Loucy (cell line): Measurements from ENCODE around the gene SELENOP.

Experiments used
- H2AFZ ChIP-seq: fragments of 200-600 bp; sonication (generic); 2 replicates; pipeline ENCODE4 v1.6.0; 2016; ENCODE audit warnings: antibody characterized with exemption, mild to moderate bottlenecking, low read length, moderate library complexity
- H3F3A ChIP-seq: fragments of 200-600 bp; 2 replicates; pipeline ENCODE4 v1.6.0; 2016; ENCODE audit warnings: antibody characterized with exemption, low read depth, mild to moderate bottlenecking
- H3K27me3 ChIP-seq: fragments of 200-600 bp; sonication (generic); 2 replicates; pipeline ENCODE4 v1.6.1; 2014; ENCODE audit warnings: low read length, mild to moderate bottlenecking; ENCODE audit not compliant: insufficient read depth, poor library complexity, severe bottlenecking
- H3K36me3 ChIP-seq: fragments of 200-600 bp; sonication (generic); 2 replicates; pipeline ENCODE4 v1.6.1; 2016; ENCODE audit warnings: low read length; ENCODE audit not compliant: insufficient read depth
- H3K4me1 ChIP-seq: fragments of 200-600 bp; sonication (generic); 2 replicates; pipeline ENCODE4 v1.5.1; 2014; ENCODE audit warnings: low read length, mild to moderate bottlenecking; ENCODE audit not compliant: insufficient read depth, poor library complexity, severe bottlenecking
- H3K4me2 ChIP-seq: fragments of 200-600 bp; sonication (generic); 2 replicates; pipeline ENCODE4 v1.6.0; 2014; ENCODE audit warnings: antibody characterized with exemption, low read length, low read depth, mild to moderate bottlenecking; ENCODE audit not compliant: poor library complexity, severe bottlenecking
- H3K4me3 ChIP-seq: fragments of 200-600 bp; sonication (generic); 2 replicates; pipeline ENCODE4 v1.5.1; 2014; ENCODE audit warnings: low read length, mild to moderate bottlenecking, mixed read lengths; ENCODE audit not compliant: poor library complexity, severe bottlenecking
- H3K79me2 ChIP-seq: fragments of 200-600 bp; sonication (generic); 2 replicates; pipeline ENCODE4 v1.6.1; 2014; ENCODE audit warnings: low read length; ENCODE audit not compliant: insufficient read depth
- H3K9ac ChIP-seq: fragments of 200-600 bp; sonication (generic); 2 replicates; pipeline ENCODE4 v1.6.0; 2014; ENCODE audit warnings: mild to moderate bottlenecking, low read depth, low read length, moderate library complexity; ENCODE audit not compliant: poor library complexity, severe bottlenecking
- H3K9me2 ChIP-seq: fragments of 200-600 bp; sonication (generic); replicated peaks from 2 replicates; pipeline ENCODE4 v1.6.1; 2016; ENCODE audit warnings: low read depth, low read length, mixed read lengths
- H3K9me3 ChIP-seq: fragments of 200-600 bp; sonication (generic); 2 replicates; pipeline ENCODE4 v1.6.1; 2014; ENCODE audit warnings: mild to moderate bottlenecking, antibody characterized with exemption, low read length, low read depth; ENCODE audit not compliant: insufficient read depth
- H4K20me1 ChIP-seq: fragments of 200-600 bp; sonication (generic); 2 replicates; pipeline ENCODE4 v1.6.0; 2014; ENCODE audit warnings: antibody characterized with exemption, low read length, mild to moderate bottlenecking; ENCODE audit not compliant: insufficient read depth, poor library complexity, severe bottlenecking
- EZH2phosphoT487 ChIP-seq: fragments of 200-600 bp; IDR thresholded peaks from 2 replicates; pipeline ENCODE4 v1.6.1; 2018; ENCODE audit warnings: antibody characterized with exemption, mild to moderate bottlenecking, moderate library complexity, borderline replicate concordance
- TF ChIP-seq, protein P1 (sequence below): fragments of 200-600 bp; sonication (generic); conservative IDR thresholded peaks from 2 replicates; pipeline ENCODE4 v1.5.1; 2014; ENCODE audit warnings: mild to moderate bottlenecking, antibody characterized with exemption, low read length

Gene SELENOP

DNA sequence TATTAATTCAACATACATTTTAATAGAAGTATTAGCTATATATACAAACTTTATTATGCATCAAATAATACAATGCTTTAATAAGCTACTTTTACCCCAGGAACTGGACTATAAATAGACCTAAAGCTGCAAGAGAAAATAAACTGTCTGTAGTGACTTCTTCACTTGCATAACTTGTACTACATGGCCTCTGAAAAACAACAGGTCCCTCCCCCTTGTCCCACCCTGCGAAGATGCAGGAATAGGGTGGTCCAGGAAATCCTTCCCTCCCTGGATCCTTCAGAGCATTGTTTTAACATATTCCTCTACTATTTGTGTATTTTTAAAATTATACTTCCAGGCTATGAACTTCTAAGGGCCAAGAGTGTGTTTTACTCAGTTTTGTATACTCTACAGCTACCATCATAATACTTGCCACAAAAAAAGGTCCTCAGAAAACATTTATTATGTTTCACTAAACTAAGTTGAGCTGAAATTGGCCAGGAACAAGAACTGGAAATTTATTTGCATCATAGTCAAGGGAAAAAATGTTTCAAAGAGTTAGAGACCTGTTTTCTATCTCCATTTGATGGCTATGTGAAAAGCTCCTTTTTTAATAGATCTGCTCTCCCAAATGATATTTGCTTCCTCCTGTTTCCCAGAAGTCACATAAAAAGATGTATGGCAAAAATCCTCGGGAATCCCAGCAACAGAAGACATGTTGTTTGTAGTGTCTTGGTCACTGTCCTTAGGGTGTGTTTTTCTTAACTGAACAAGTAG lies 15.2 kb upstream of the SELENOP start:
- Histone ChIP-seq H3K36me3 (no peaks in the 10 kb centered on the region), H3K9me2 (no peaks in the 10 kb centered on the region), H3K27me3 (no peaks in the 10 kb centered on the region), H3K4me1 (no peaks in the 10 kb centered on the region), H3K4me2 (no peak overlapping the region), H3K9ac (no peak overlapping the region), H3K9me3 (no peaks in the 10 kb centered on the region), H2AFZ (no peak overlapping the region), H3K4me3 (no peak overlapping the region), H4K20me1 (no peaks in the 10 kb centered on the region), H3K79me2 (no peaks in the 10 kb centered on the region), H3F3A (no peaks in the 10 kb centered on the region)
- TF ChIP-seq, protein P1, sequence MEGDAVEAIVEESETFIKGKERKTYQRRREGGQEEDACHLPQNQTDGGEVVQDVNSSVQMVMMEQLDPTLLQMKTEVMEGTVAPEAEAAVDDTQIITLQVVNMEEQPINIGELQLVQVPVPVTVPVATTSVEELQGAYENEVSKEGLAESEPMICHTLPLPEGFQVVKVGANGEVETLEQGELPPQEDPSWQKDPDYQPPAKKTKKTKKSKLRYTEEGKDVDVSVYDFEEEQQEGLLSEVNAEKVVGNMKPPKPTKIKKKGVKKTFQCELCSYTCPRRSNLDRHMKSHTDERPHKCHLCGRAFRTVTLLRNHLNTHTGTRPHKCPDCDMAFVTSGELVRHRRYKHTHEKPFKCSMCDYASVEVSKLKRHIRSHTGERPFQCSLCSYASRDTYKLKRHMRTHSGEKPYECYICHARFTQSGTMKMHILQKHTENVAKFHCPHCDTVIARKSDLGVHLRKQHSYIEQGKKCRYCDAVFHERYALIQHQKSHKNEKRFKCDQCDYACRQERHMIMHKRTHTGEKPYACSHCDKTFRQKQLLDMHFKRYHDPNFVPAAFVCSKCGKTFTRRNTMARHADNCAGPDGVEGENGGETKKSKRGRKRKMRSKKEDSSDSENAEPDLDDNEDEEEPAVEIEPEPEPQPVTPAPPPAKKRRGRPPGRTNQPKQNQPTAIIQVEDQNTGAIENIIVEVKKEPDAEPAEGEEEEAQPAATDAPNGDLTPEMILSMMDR: no peak
- no peak for TF ChIP-seq EZH2phosphoT487

DNA sequence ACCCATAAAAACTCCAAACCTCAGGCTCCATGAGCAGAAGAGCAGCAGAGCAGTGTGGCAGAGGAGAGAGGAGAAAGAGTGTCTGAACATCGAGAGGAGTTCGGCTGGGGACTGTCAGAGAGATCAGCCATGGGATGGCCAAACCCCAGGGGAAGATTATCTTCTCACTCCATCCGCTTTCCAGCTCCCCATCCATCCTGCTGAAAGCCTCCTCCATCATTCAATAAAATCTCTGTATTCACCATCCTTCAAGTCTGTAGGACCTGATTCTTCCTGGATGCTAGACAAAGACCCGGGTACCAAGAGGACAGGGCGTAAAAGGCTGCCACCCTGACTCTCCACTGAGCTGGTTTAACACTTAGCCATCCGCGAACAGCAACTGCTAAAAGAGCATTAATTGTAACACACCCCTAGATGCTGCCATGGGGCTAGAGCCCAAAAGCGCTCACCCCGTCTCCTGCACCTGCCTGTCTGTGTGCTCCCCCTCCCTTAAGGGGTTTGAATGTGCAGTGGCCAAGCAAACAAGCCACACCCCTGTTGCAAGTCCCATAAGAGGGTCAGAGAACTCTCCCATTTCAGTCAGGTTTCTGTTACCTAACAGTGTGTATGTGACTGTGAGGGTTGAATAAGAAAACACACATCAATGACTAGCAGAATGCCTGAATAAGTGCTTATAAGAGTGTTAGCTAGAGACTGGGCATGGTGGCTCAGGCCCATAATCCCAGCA lies 13.9 kb upstream of the SELENOP start:
- Histone ChIP-seq H3K4me2 (no peak overlapping the region), H3K27me3 (no peaks in the 10 kb centered on the region), H3K9me3 (no peaks in the 10 kb centered on the region), H3K9ac (no peak overlapping the region), H3K4me3 (no peak overlapping the region), H2AFZ (no peak overlapping the region), H4K20me1 (no peaks in the 10 kb centered on the region), H3K9me2 (no peaks in the 10 kb centered on the region), H3K36me3 (no peaks in the 10 kb centered on the region), H3K4me1 (no peaks in the 10 kb centered on the region), H3K79me2 (no peaks in the 10 kb centered on the region), H3F3A (no peaks in the 10 kb centered on the region)
- TF ChIP-seq, protein P1: no peak
- no peak for TF ChIP-seq EZH2phosphoT487

DNA sequence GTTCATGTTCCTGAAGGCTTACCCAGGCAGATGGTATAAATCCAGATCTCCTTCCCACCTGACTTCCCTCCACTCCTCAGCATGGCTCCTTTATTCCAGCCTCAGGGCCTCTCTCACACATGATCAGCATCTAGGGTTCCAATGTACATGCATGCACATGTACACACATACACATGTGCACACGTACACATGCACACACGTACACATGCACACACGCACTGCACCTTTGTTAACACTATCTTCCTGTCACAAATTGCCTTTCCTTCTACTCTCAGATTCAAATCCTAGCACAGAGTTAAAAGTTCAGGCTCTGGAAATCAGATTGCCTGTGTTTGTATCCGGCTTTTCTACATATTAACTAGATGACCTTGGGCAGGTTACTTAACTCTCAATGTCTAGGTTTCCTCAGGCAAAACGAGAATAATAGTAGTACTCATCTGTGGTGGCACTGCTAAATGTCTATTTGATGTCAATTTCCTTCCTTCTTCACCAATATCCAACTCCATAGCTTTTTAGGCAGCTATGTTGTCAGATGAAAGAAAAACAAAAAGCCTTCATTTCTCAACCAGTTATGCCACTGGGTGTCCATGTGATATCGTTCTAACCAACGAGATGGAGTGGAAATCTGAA lies 12.8 kb upstream of the SELENOP start:
- no peak overlapping the region for H3K4me2 ChIP-seq
- no peak overlapping the region for H3K9ac ChIP-seq
- H3K9me2 ChIP-seq: no peaks in the 10 kb centered on the region
- TF ChIP-seq, protein P1: no peak
- no peak for TF ChIP-seq EZH2phosphoT487
- H3K79me2 ChIP-seq: no peaks in the 10 kb centered on the region
- no peaks in the 10 kb centered on the region for H3K9me3 ChIP-seq
- H2AFZ ChIP-seq: no peak overlapping the region
- H3K4me1 ChIP-seq: no peaks in the 10 kb centered on the region
- no peaks in the 10 kb centered on the region for H3K27me3 ChIP-seq
- no peak overlapping the region for H3K4me3 ChIP-seq
- H4K20me1 ChIP-seq: no peaks in the 10 kb centered on the region
- no peaks in the 10 kb centered on the region for H3K36me3 ChIP-seq
- no peaks in the 10 kb centered on the region for H3F3A ChIP-seq
